Aorta (tissue), 5 donors: ENCODE results near the gene CCDC74A. TPM values are rescaled to one million over a fixed set of nuclear protein-coding genes. Genes with fewer than 3 reads are reported as not detected.
"Not testable (repeated sequence)": the region's sequence is repeated elsewhere in the genome, so short reads cannot be mapped to it uniquely, and the experiment has no call there.

Experiments
- ATAC-seq: fragments of 200-7000 bp; cut with Tn5 transposase; one replicate; pipeline ENCODE4 v1.9.1; 2022; ENCODE audit warnings: moderate library complexity; ENCODE audit not compliant: low FRiP score
- DNase-seq, 2 donors: peaks; one replicate each; pipeline ENCODE4 v3.0.0-alpha.2; 2020
- H3K27ac ChIP-seq, 2 donors: one replicate each; pipeline ENCODE4 v1.5.1; 2013; ENCODE audit warnings: low read length in 2 of 2, mild to moderate bottlenecking in 2 of 2, moderate library complexity in 2 of 2, control low read depth in 1 of 2, inconsistent platforms in 1 of 2, low read depth in 1 of 2
- H3K27me3 ChIP-seq, 2 donors: one replicate each; pipeline ENCODE4 v1.6.1; 2013; ENCODE audit warnings: control low read depth in 1 of 2, low read length in 1 of 2, mild to moderate bottlenecking in 1 of 2, moderate library complexity in 1 of 2; ENCODE audit not compliant: insufficient read depth in 2 of 2, control insufficient read depth in 1 of 2
- H3K36me3 ChIP-seq, 2 donors: one replicate each; pipeline ENCODE4 v1.6.1; 2013; ENCODE audit warnings: control low read depth in 1 of 2, low read length in 1 of 2, mild to moderate bottlenecking in 1 of 2; ENCODE audit not compliant: insufficient read depth in 2 of 2, control insufficient read depth in 1 of 2
- H3K4me1 ChIP-seq, 2 donors: one replicate each; pipeline ENCODE4 v1.6.1; 2013; ENCODE audit warnings: low read length in 2 of 2, control low read depth in 1 of 2, mild to moderate bottlenecking in 1 of 2, moderate library complexity in 1 of 2; ENCODE audit not compliant: insufficient read depth in 2 of 2, control insufficient read depth in 1 of 2
- H3K4me3 ChIP-seq, 2 donors: one replicate each; pipeline ENCODE4 v1.5.1; 2013; ENCODE audit warnings: low read length in 2 of 2, control low read depth in 1 of 2, mild to moderate bottlenecking in 1 of 2
- H3K9me3 ChIP-seq: one replicate; pipeline ENCODE4 v1.6.1; 2013; ENCODE audit warnings: mild to moderate bottlenecking, low read length; ENCODE audit not compliant: control insufficient read depth
- WGBS, 2 donors: extraction: QIAGEN DNeasy Blood & Tissue Kit; methylation state at CpG; one replicate each; pipeline ENCODE4 v1.1.7; 2013; 5-methylcytosine and 5-hydroxymethylcytosine counted together
- intact Hi-C, 2 donors: fragments of 100-400 bp; cut with DNase I; formaldehyde crosslinking; loops; one replicate each; pipeline versions ENCODE4 v1.14.2 to v1.15.0; 2022
- polyA plus RNA-seq, 2 donors: library from polyadenylated mRNA; stranded (reverse); fragments of 200-250 nt; gene quantifications; one replicate each; pipeline ENCODE4 v1.2.3, GENCODE V29; 2013
- total RNA-seq, 2 donors: library from RNA; stranded (reverse); fragmentation: NEBNext Ultra II Directional; extraction: Animal tissue kit (Norgen Biotek cat#: 25700); gene quantifications; one replicate each; pipeline ENCODE4 v1.2.1, GENCODE V29; 2021
- donor health status: healthy with polysubstance abuse.
- donor health status: Bipolar disorder and iron deficiency.
- donor health status: DM: no; HTN: no; CAD: no.
- donor health status: DM: no; HTN: no; CAD: no.
- donor health status: DM: yes; HTN: yes; CAD: no.

The CCDC74A gene
- total and polyA plus RNA-seq, 4 donors: 1.4 to 11.3 (median 4.3) TPM

- ATAC-seq, H3K4me1 ChIP-seq, intact Hi-C loops, H3K27ac ChIP-seq, H3K27me3 ChIP-seq, H3K36me3 ChIP-seq, H3K9me3 ChIP-seq, H3K4me3 ChIP-seq: not testable (repeated sequence)
- 70 to 94% methylated on average over 2 to 9 of the region's 11 CpGs for WGBS, 2 donors
- peak in 1 of 2 donors; percentile 39 for DNase-seq
Measured at GRCh38 chr2:131531547-131532185, 4.0 kb downstream of the CCDC74A start.

GRCh38 chr2:131532723-131533608 is 5.3 kb downstream of the CCDC74A start:
- H3K4me1 ChIP-seq, H3K9me3 ChIP-seq, H3K27me3 ChIP-seq, H3K36me3 ChIP-seq, H3K4me3 ChIP-seq, ATAC-seq, H3K27ac ChIP-seq, intact Hi-C loops: not testable (repeated sequence)
- DNase-seq: peak in 1 of 2 donors; percentile 67
- 84 to 89% methylated on average over 19 to 23 of the region's 23 CpGs for whole genome bisulfite sequencing, 2 donors

GRCh38 chr2:131533609-131534316 is 6.1 kb downstream of the CCDC74A start:
- H3K4me3 ChIP-seq, H3K27me3 ChIP-seq, intact Hi-C loops, H3K9me3 ChIP-seq, H3K4me1 ChIP-seq, H3K36me3 ChIP-seq, H3K27ac ChIP-seq, ATAC-seq: not testable (repeated sequence)
- WGBS, 2 donors: 86 to 87% methylated on average over 7 to 16 of the region's 17 CpGs
- peak in 1 of 2 donors; percentile 52 for DNase-seq

GRCh38 chr2:131534317-131534672 is 6.6 kb downstream of the CCDC74A start:
- WGBS, 2 donors: 84 to 85% methylated on average over 9 to 11 of the region's 13 CpGs
- H3K4me3 ChIP-seq, H3K27me3 ChIP-seq, intact Hi-C loops, H3K27ac ChIP-seq, ATAC-seq, H3K9me3 ChIP-seq, H3K4me1 ChIP-seq, H3K36me3 ChIP-seq: not testable (repeated sequence)
- DNase-seq: peak in 1 of 2 donors; percentile 33

- WGBS, 2 donors: 87 to 89% methylated on average over 11 of the region's 11 CpGs
- peak in 1 of 2 donors; percentile 36 for DNase-seq
- intact Hi-C loops, ATAC-seq, H3K4me3 ChIP-seq, H3K27me3 ChIP-seq, H3K4me1 ChIP-seq, H3K36me3 ChIP-seq, H3K9me3 ChIP-seq, H3K27ac ChIP-seq: not testable (repeated sequence)
Measured at GRCh38 chr2:131534965-131535364, 7.3 kb downstream of the CCDC74A start.

- no peak for ATAC-seq
- Histone ChIP-seq H3K4me1 (no peaks in the 10 kb centered on the region), H3K4me3 (no peak overlapping the region), H3K27me3 (no peaks in the 10 kb centered on the region), H3K27ac (no peak overlapping the region), H3K36me3 (no peaks in the 10 kb centered on the region), H3K9me3 (no peaks in the 10 kb centered on the region)
- peak in 1 of 2 donors; percentile 39 for DNase-seq
- intact Hi-C loops: no loop called here
- 63 to 69% methylated on average over 4 of the region's 4 CpGs for WGBS, 2 donors
Measured at GRCh38 chr2:131535526-131535925, 7.8 kb downstream of the CCDC74A start.

GRCh38 chr2:131535951-131536826 is 8.5 kb downstream of the CCDC74A start:
- H3K4me3 ChIP-seq, H3K27ac ChIP-seq, H3K9me3 ChIP-seq, H3K27me3 ChIP-seq, H3K4me1 ChIP-seq, intact Hi-C loops, ATAC-seq, H3K36me3 ChIP-seq: not testable (repeated sequence)
- WGBS, 2 donors: 78 to 82% methylated on average over 18 to 21 of the region's 21 CpGs
- peak in 1 of 2 donors; percentile 73 for DNase-seq

GRCh38 chr2:131536841-131537240 is 9.2 kb downstream of the CCDC74A start:
- ATAC-seq (peak; percentile 16), DNase-seq (peak in 1 of 2 donors; percentile 60)
- H3K36me3 ChIP-seq, H3K27me3 ChIP-seq, intact Hi-C loops, H3K9me3 ChIP-seq, H3K4me3 ChIP-seq, H3K4me1 ChIP-seq, H3K27ac ChIP-seq: not testable (repeated sequence)
- 94% methylated on average over 13 to 14 of the region's 14 CpGs for WGBS, 2 donors
